ENCODE results near the gene TDO2. TPM values are rescaled to one million over a fixed set of nuclear protein-coding genes. Genes with fewer than 3 reads are reported as not detected.

TDO2 gene
- total RNA-seq, 1 donor, result 1.5 TPM

DNA sequence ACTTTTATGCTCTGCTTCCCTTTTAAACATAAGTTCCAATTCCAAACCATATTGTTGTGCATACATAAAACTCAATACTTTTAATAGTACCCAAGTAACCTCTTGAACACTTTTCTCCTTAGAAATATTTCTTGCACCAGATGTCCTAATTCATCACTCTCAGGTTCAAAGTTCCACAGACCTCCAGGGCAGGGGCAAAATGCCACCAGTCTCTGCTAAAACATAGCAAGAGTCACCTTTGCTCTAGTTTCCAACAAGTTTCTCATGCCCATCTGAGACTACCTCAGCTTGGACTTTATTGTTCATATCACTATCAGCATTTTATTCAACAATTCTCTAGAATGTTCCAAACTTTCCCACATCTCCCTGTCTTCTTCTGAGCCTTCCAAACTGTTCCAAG, 23.7 kb upstream of the TDO2 start:
- no peak for DNase-seq (ENCODE audit: low read depth)
- H3K4me3 ChIP-seq (ENCODE audit: low read depth, low read length), result no peak overlapping the region
- TF ChIP-seq, protein P1, sequence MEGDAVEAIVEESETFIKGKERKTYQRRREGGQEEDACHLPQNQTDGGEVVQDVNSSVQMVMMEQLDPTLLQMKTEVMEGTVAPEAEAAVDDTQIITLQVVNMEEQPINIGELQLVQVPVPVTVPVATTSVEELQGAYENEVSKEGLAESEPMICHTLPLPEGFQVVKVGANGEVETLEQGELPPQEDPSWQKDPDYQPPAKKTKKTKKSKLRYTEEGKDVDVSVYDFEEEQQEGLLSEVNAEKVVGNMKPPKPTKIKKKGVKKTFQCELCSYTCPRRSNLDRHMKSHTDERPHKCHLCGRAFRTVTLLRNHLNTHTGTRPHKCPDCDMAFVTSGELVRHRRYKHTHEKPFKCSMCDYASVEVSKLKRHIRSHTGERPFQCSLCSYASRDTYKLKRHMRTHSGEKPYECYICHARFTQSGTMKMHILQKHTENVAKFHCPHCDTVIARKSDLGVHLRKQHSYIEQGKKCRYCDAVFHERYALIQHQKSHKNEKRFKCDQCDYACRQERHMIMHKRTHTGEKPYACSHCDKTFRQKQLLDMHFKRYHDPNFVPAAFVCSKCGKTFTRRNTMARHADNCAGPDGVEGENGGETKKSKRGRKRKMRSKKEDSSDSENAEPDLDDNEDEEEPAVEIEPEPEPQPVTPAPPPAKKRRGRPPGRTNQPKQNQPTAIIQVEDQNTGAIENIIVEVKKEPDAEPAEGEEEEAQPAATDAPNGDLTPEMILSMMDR (IDR thresholded peaks at IDR 0.05; ENCODE audit: insufficient read depth, low read length), result no peak

DNA sequence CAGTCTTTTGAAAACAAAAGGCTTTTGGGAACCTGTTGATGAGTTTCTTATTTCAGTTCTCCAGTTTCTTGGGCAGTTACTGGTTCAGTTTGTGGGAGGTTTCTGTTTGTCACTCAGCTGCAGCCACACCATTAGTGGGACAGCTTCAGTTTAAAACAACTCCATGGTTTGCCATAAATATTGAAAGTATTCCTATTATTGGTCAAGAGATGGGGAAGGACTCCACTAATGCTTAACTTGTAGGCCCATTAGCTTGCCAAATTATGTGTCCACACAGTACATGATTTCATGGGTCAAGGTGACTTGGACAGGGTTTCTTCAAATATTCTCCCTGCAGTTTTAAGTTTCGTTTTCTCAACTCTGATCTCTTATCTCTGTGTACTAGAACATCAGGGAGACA, 21.9 kb upstream of the TDO2 start:
- H3K4me3 ChIP-seq (ENCODE audit: low read depth, low read length), result no peak overlapping the region
- TF ChIP-seq, protein P1 (IDR thresholded peaks at IDR 0.05; ENCODE audit: insufficient read depth, low read length), result no peak
- DNase-seq (ENCODE audit: low read depth), result no peak

DNA sequence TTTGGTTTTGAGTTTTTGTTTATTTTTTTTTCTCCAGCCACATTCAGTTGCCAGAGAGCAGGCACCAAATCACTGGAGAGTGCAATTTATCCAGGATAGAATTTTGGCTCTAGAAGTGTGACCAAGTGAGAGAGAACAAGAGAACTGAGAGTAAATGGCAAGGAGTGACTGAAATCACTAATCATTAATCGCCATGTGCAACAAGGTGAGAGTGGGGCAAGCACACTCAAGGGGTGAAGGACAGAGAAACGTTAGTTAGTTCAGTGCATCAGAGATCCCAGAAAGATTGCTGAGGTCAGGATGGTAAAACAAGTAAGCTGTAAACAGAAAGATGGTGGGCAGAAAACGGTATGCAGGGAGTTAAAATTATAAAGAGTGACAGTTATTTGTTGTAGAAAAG, 19.6 kb upstream of the TDO2 start:
- TF ChIP-seq, protein P1 (IDR thresholded peaks at IDR 0.05; ENCODE audit: insufficient read depth, low read length), result no peak
- H3K4me3 ChIP-seq (ENCODE audit: low read depth, low read length), result no peak overlapping the region
- no peak for DNase-seq (ENCODE audit: low read depth)

DNA sequence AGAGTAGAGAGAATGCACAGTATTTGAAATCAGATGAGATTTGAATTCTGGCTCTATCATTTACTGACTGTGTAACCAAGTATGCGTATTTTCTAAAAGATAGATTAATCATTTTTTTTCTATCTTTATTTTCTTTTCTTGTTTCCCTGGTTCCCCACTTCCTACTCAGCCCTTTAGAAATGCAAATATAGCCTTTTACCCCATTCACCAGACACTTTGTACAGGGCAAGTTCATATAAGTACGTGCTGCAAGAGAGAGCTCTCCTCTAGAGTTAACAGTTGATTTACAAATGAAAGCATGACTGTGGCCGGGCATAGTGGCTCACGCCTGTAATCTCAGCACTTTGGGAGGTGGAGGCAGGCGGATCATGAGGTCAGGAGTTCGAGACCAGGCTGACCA, 17.8 kb upstream of the TDO2 start:
- TF ChIP-seq, protein P1 (IDR thresholded peaks at IDR 0.05; ENCODE audit: insufficient read depth, low read length), result no peak
- no peak for DNase-seq (ENCODE audit: low read depth)
- H3K4me3 ChIP-seq (ENCODE audit: low read depth, low read length), result no peak overlapping the region

DNA sequence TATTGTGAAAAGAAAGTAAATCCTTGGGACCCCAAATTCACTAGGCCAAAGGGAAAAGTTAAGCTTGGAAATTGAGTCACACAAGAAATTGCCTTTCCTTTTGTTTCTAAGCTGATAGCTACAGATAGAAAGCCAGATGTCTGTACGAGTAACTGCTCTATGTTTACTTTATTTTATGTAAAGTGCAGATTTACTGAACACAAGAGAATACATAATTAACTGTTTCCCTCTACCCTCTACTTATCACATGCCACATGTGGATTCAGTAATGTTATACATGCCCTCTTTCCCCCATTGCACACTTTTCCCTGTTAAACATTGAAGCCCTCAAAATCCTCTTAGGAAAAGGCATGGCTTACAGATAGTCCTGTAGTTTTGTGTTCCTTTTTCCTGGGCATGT, 16.5 kb upstream of the TDO2 start:
- DNase-seq (ENCODE audit: low read depth), result no peak
- no peak overlapping the region for H3K4me3 ChIP-seq (ENCODE audit: low read depth, low read length)
- TF ChIP-seq, protein P1 (IDR thresholded peaks at IDR 0.05; ENCODE audit: insufficient read depth, low read length), result no peak

DNA sequence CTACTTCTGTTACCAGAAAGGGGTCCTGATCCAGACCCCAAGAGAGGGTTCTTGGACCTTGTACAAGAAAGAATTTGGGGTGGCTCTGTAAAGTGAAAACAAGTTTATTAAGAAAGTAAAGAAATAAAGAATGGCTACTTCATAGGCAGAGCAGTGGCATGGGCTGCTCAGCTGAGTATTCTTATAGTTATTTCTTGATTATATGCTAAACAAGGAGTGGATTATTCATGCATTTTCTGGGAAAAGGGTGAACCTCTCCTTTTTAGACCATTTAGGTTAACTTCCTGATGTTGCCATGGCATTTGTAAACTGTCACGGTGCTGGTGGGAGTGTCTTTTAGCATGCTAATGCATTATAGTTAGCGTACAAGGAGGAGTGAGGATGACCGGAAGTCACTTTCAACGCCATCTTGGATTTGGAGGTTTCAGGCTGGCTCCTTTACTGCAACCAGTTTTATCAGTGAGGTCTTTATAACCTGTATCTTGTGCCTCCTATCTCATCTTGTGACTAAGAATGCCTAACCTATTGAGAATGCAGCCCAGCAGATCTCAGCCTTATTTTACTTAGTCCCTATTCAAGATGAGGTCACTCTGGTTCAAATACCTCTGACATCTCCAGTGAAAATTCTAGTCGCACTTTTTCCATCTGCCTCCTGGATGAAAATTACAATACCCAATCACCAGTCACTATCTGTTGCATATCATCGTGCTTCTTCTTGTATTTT, 15.5 kb upstream of the TDO2 start:
- H3K4me3 ChIP-seq (ENCODE audit: low read depth, low read length), result no peak overlapping the region
- TF ChIP-seq, protein P1 (IDR thresholded peaks at IDR 0.05; ENCODE audit: insufficient read depth, low read length), result no peak
- DNase-seq (ENCODE audit: low read depth), result no peak

Measured in fibroblast of the aortic adventitia (primary cell).